ENCODE measurements around the gene CPNE7. TPM values are rescaled to one million over a fixed set of nuclear protein-coding genes. Genes with fewer than 3 reads are reported as not detected.

Gene CPNE7
- total and polyA plus RNA-seq, 10 of the 15 experiments (the other 5 are each of a cell fraction or from before 2014, with no cell fraction given) = 0.29 to 46.9 (median 17.5) TPM

- H3K9ac ChIP-seq (ENCODE audit: control insufficient read depth, insufficient read depth, low read length) = no peak overlapping the region
- in situ Hi-C loops (cut with MboI) = no loop called here
- no peaks in the 10 kb centered on the region for H3K36me3 ChIP-seq (ENCODE audit: control insufficient read depth in 2 of 2, insufficient read depth in 2 of 2, low read length in 1 of 2)
- no TSS peak for BruUV-seq (replicated peaks)
- CTCF ChIA-PET = no interaction called here
- RAD21 ChIA-PET (ENCODE audit: unreplicated experiment) = no interaction called here
- POLR2A ChIA-PET = no interaction called here
- H3K9me3 ChIP-seq (replicated peaks; ENCODE audit: control insufficient read depth, insufficient read depth, low read length) = no peaks in the 10 kb centered on the region; the same call in 2 of the 3 replicates
- intact Hi-C loops (cut with micrococcal nuclease; ENCODE audit: unreplicated experiment) = no loop called here
- H4K20me1 ChIP-seq (ENCODE audit: control insufficient read depth, insufficient read depth) = no peaks in the 10 kb centered on the region
- DNase-seq (ENCODE audit: low read depth, low spot score) (no peak), ATAC-seq (no peak), FAIRE-seq (no peak)
- no peaks in the 10 kb centered on the region for H3K79me2 ChIP-seq (ENCODE audit: control insufficient read depth, insufficient read depth, low read length)
- no peaks in the 10 kb centered on the region for H3K4me1 ChIP-seq (ENCODE audit: control insufficient read depth, insufficient read depth, low read length)
- 78% methylated on average over 33 of the region's 36 CpGs for WGBS (ENCODE audit: insufficient coverage, insufficient replicate concordance, low lambda C conversion rate, missing lambda C conversion rate)
- no peak overlapping the region for H2AFZ ChIP-seq (ENCODE audit: control insufficient read depth, low read depth, low read length)
- no peaks in the 10 kb centered on the region for H3K27me3 ChIP-seq (replicated peaks in 1 of 2; ENCODE audit: control insufficient read depth in 2 of 2, insufficient read depth in 2 of 2, low read length in 1 of 2)
- no peak overlapping the region for H3K27ac ChIP-seq (ENCODE audit: control insufficient read depth, insufficient read depth)
- TF ChIP-seq ETV6 (conservative IDR thresholded peaks at IDR 0.05 in 1 of 2, IDR thresholded peaks at IDR 0.05 in 1 of 2; ENCODE audit: borderline replicate concordance in 1 of 2, low read depth in 1 of 2) (no peak), ZNF592 (IDR thresholded peaks at IDR 0.05) (no peak), USF1 (IDR thresholded peaks at IDR 0.05; ENCODE audit: borderline replicate concordance, extremely low read length, insufficient read depth, low read depth, low read length) (no peak), MEF2B (IDR thresholded peaks at IDR 0.05; ENCODE audit: partially characterized antibody, poor library complexity, severe bottlenecking) (no peak), EP300 (IDR thresholded peaks at IDR 0.05; ENCODE audit: borderline replicate concordance in 1 of 2, control insufficient read depth in 1 of 2, low read depth in 2 of 2, low read length in 2 of 2) (no peak), ZBTB40 (IDR thresholded peaks at IDR 0.05; ENCODE audit: borderline replicate concordance) (no peak)
- SMC1A ChIA-PET (ENCODE audit: uncharacterized antibody, unreplicated experiment) = no interaction called here
- H3K4me2 ChIP-seq (ENCODE audit: control insufficient read depth, insufficient read depth) = no peak overlapping the region
- no peak overlapping the region for H3K4me3 ChIP-seq
These were observed 7.8 kb downstream of the CPNE7 start for GRCh38 chr16:89583197-89583894.

All from GM12878 (cell line).